Parathyroid adenoma (tissue), 2 donors: ENCODE results near the gene ENPP4.

Experiments used
- H2AFZ ChIP-seq: fragments of 300-600 bp; sonication (generic); one replicate; pipeline ENCODE4 v1.7.0; 2017; ENCODE audit warnings: antibody characterized with exemption, mild to moderate bottlenecking
- H3K27ac ChIP-seq: fragments of 300-600 bp; sonication (generic); one replicate; pipeline ENCODE4 v1.7.0; 2017
- H3K27me3 ChIP-seq: fragments of 300-600 bp; sonication (generic); one replicate; pipeline ENCODE4 v1.7.0; 2017; ENCODE audit warnings: low read length; ENCODE audit not compliant: control insufficient read depth, insufficient read depth
- H3K36me3 ChIP-seq: fragments of 300-600 bp; sonication (generic); one replicate; pipeline ENCODE4 v1.7.0; 2017; ENCODE audit warnings: low read length; ENCODE audit not compliant: control insufficient read depth, insufficient read depth
- H3K4me1 ChIP-seq: fragments of 300-600 bp; sonication (generic); one replicate; pipeline ENCODE4 v1.7.0; 2017; ENCODE audit warnings: control low read depth
- H3K4me2 ChIP-seq: fragments of 300-600 bp; sonication (generic); one replicate; pipeline ENCODE4 v1.7.0; 2017; ENCODE audit warnings: low read length
- H3K4me3 ChIP-seq: fragments of 300-600 bp; sonication (generic); one replicate; pipeline ENCODE4 v1.7.0; 2017; ENCODE audit warnings: low read depth, low read length
- H3K79me2 ChIP-seq: fragments of 300-600 bp; sonication (generic); one replicate; pipeline ENCODE4 v1.7.0; 2017; ENCODE audit warnings: control low read depth
- H3K9ac ChIP-seq: fragments of 300-600 bp; sonication (generic); one replicate; pipeline ENCODE4 v1.7.0; 2017; ENCODE audit warnings: mild to moderate bottlenecking
- H3K9me3 ChIP-seq: fragments of 300-600 bp; sonication (generic); one replicate; pipeline ENCODE4 v1.7.0; 2017; ENCODE audit warnings: low read length; ENCODE audit not compliant: control insufficient read depth
- CTCF ChIP-seq: fragments of 300-600 bp; sonication (generic); IDR thresholded peaks from one replicate; pipeline ENCODE4 v1.7.0; 2017; ENCODE audit warnings: antibody characterized with exemption, mild to moderate bottlenecking
- donor health status: primary hyperparathyroidism.

The ENPP4 gene

GRCh38 chr6:46095251-46095650 is 34.5 kb upstream of the ENPP4 start:
- no peaks in the 10 kb centered on the region for H3K4me1 ChIP-seq
- TF ChIP-seq CTCF = no peak

DNA sequence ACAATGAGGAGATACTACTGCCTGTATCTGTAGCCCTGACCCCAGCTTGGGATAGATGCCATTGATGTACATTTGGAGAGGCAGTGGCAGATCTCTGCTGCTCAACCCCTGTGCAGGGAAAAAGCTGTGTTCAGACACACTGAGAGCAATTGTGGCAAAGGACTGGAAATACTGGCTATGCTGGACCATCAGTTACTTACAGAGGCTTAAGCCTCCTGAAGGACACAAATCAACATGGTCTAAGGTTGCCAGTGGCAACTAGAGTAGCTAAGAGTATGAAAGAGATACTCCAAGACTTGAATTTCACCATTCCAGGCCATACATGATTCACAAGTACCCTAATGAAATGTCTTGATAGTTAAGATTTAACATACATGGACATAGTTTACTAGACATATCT is 32.4 kb upstream of the ENPP4 start:
- TF ChIP-seq CTCF = no peak
- no peaks in the 10 kb centered on the region for H3K9me3 ChIP-seq
- H3K79me2 ChIP-seq = no peaks in the 10 kb centered on the region
- no peak overlapping the region for H3K4me2 ChIP-seq
- H3K27me3 ChIP-seq = no peaks in the 10 kb centered on the region
- H3K4me1 ChIP-seq = no peaks in the 10 kb centered on the region
- H3K27ac ChIP-seq = no peak overlapping the region
- no peak overlapping the region for H3K9ac ChIP-seq
- no peak overlapping the region for H3K4me3 ChIP-seq
- no peak overlapping the region for H2AFZ ChIP-seq
- H3K36me3 ChIP-seq = no peaks in the 10 kb centered on the region

More at GRCh38 chr6:46095251-46095650, 34.5 kb upstream of the ENPP4 start:
- H3K36me3 ChIP-seq = no peaks in the 10 kb centered on the region
- H3K79me2 ChIP-seq = no peaks in the 10 kb centered on the region
- H3K27ac ChIP-seq = no peak overlapping the region
- no peaks in the 10 kb centered on the region for H3K27me3 ChIP-seq
- no peak overlapping the region for H2AFZ ChIP-seq
- H3K4me2 ChIP-seq = no peak overlapping the region
- H3K9ac ChIP-seq = no peak overlapping the region
- no peaks in the 10 kb centered on the region for H3K9me3 ChIP-seq
- H3K4me3 ChIP-seq = no peak overlapping the region

DNA sequence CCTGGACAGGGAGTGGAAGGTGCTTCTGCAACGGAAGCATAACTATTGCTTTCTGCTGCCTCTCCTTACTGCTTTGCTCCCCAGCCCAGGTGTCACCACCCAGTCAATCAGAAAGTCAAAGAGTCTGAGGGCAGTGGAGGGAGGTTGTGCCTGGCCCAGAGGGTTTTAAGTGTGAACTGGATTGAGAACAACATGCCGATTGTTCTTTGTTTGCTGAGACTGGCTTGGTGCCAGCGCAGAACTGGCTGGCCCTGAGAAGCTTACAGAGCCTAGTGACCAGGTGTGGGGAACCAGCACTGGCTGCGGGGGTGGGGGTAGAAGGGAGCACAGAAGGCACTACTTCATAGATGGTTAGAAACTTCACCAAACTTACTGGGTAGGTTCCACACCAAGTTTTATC is 31.1 kb upstream of the ENPP4 start:
- Histone ChIP-seq H3K4me1 (no peaks in the 10 kb centered on the region), H3K79me2 (no peaks in the 10 kb centered on the region)

DNA sequence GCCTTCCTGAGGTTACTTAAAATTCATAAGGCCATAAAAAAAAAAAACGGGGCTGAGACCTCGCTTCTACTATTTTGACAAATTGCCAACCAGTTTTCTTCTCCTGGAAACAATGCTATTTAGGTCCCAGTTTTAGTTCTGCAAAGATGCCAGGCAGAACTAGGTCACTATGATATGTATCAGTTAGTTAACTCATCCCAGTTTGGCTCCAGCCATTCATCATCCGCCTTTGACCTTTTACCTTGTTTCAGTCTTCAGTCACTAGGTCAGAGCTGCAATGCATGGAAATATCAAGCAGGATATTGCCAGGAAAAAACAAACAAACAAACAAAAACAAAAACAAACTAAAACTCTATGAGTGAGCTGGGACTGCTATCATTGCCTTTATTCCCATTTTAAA is 29.8 kb upstream of the ENPP4 start:
- no peaks in the 10 kb centered on the region for H3K27me3 ChIP-seq
- no peak overlapping the region for H2AFZ ChIP-seq
- no peaks in the 10 kb centered on the region for H3K4me1 ChIP-seq
- no peak overlapping the region for H3K4me2 ChIP-seq
- H3K4me3 ChIP-seq = no peak overlapping the region
- no peaks in the 10 kb centered on the region for H3K9me3 ChIP-seq
- H3K27ac ChIP-seq = no peak overlapping the region
- H3K36me3 ChIP-seq = no peaks in the 10 kb centered on the region
- no peak for TF ChIP-seq CTCF
- H3K9ac ChIP-seq = no peak overlapping the region
- H3K79me2 ChIP-seq = no peaks in the 10 kb centered on the region

More for the DNA sequence above, 31.1 kb upstream of the ENPP4 start:
- Histone ChIP-seq H3K4me2 (no peak overlapping the region), H3K27me3 (no peaks in the 10 kb centered on the region), H2AFZ (no peak overlapping the region), H3K4me3 (no peak overlapping the region), H3K9me3 (no peaks in the 10 kb centered on the region), H3K27ac (no peak overlapping the region), H3K9ac (no peak overlapping the region), H3K36me3 (no peaks in the 10 kb centered on the region)
- TF ChIP-seq CTCF = no peak

DNA sequence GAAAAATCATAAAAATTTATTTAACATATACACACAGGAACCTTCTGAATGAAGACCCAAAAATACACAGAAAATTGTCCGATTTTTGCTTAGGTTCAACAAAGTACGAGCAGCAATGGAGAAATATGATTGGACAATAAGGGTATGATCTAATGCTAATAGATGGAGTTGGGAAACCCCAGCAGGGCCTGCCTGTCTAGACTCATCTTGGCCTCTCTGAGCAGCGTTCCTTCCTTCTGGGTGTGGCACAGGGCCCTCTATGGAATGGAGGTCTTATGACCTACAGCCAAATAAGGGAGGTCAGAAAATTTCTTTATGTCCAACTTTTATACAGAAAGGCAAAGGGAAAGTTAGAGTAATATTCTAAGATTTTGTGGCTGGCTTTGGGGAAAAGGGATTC is 27.7 kb upstream of the ENPP4 start:
- no peak overlapping the region for H3K9ac ChIP-seq
- no peak overlapping the region for H3K27ac ChIP-seq
- peaks cover 5% of the 10 kb centered on the region for H3K4me1 ChIP-seq
- no peaks in the 10 kb centered on the region for H3K36me3 ChIP-seq
- no peaks in the 10 kb centered on the region for H3K27me3 ChIP-seq
- H2AFZ ChIP-seq = no peak overlapping the region
- H3K4me3 ChIP-seq = no peak overlapping the region
- H3K4me2 ChIP-seq = no peak overlapping the region
- no peak for TF ChIP-seq CTCF
- no peaks in the 10 kb centered on the region for H3K79me2 ChIP-seq
- no peaks in the 10 kb centered on the region for H3K9me3 ChIP-seq
